Smooth muscle cell (in vitro differentiated cells): ENCODE measurements around the gene RAE1. TPM values are rescaled to one million over a fixed set of nuclear protein-coding genes. Genes with fewer than 3 reads are reported as not detected.

ENCODE experiments used
- DNase-seq: peaks from one replicate; lab custom pipeline; 2025; ENCODE audit not compliant: unreplicated experiment; lab: John Stamatoyannopoulos, UW
- H2AFZ ChIP-seq: fragments of 200-600 bp; sonication (generic); 2 replicates; pipeline ENCODE4 v1.6.0; 2016; ENCODE audit warnings: antibody characterized with exemption, low read depth, mild to moderate bottlenecking
- H3F3A ChIP-seq: fragments of 200-600 bp; sonication (generic); 2 replicates; pipeline ENCODE4 v1.6.0; 2017; ENCODE audit warnings: antibody characterized with exemption, low read depth
- H3K27ac ChIP-seq: fragments of 200-600 bp; sonication (generic); 2 replicates; pipeline ENCODE4 v1.5.1; 2016; ENCODE audit warnings: low read depth, mild to moderate bottlenecking
- H3K27me3 ChIP-seq: fragments of 200-600 bp; sonication (generic); 2 replicates; pipeline ENCODE4 v1.6.1; 2016; ENCODE audit warnings: low read depth, mild to moderate bottlenecking
- H3K36me3 ChIP-seq: fragments of 200-600 bp; sonication (generic); 2 replicates; pipeline ENCODE4 v1.5.1; 2016; ENCODE audit warnings: low read depth
- H3K4me1 ChIP-seq: fragments of 200-600 bp; sonication (generic); 2 replicates; pipeline ENCODE4 v1.5.1; 2016; ENCODE audit warnings: low read depth
- H3K4me2 ChIP-seq: fragments of 200-600 bp; sonication (generic); 2 replicates; pipeline ENCODE4 v1.6.0; 2016; ENCODE audit warnings: mild to moderate bottlenecking
- H3K4me3 ChIP-seq: fragments of 200-600 bp; sonication (generic); 2 replicates; pipeline ENCODE4 v1.5.1; 2016; ENCODE audit warnings: mild to moderate bottlenecking
- H3K79me2 ChIP-seq: fragments of 200-600 bp; sonication (generic); 2 replicates; pipeline ENCODE4 v1.6.0; 2016; ENCODE audit warnings: low read depth, mild to moderate bottlenecking
- H3K9ac ChIP-seq: fragments of 200-600 bp; sonication (generic); 2 replicates; pipeline ENCODE4 v1.6.0; 2016; ENCODE audit warnings: low read depth
- H3K9me3 ChIP-seq: fragments of 200-600 bp; sonication (generic); replicated peaks from 2 replicates; pipeline ENCODE4 v1.5.1; 2016; ENCODE audit warnings: low read depth
- H4K20me1 ChIP-seq: fragments of 200-600 bp; sonication (generic); 2 replicates; pipeline ENCODE4 v1.6.0; 2016; ENCODE audit warnings: low read depth
- WGBS: methylation state at CpG from one replicate; pipeline ENCODE4 v1.1.7; 2016; ENCODE audit warnings: low lambda C conversion rate; 5-methylcytosine and 5-hydroxymethylcytosine counted together
- polyA plus RNA-seq: library from polyadenylated mRNA; unstranded; fragments of >200 nt; fragmentation: Nextera tagmentation; extraction: Ambion mirVana; gene quantifications from 2 replicates; pipeline ENCODE4 v1.2.1, GENCODE V29; 2016
- total RNA-seq: library from RNA; depleted of rRNA; stranded (reverse); fragments of >200 nt; gene quantifications from 2 replicates; pipeline ENCODE4 v1.2.3, GENCODE V29; 2014
- TF ChIP-seq, protein P1 (sequence below): fragments of 200-600 bp; sonication (generic); IDR thresholded peaks from 2 replicates; pipeline ENCODE4 v1.5.1; 2017; ENCODE audit warnings: borderline replicate concordance, mild to moderate bottlenecking, antibody characterized with exemption; ENCODE audit not compliant: insufficient read depth, poor library complexity, severe bottlenecking

RAE1 gene
- total and polyA plus RNA-seq, 2 experiments from 2014 or later: 34.9 to 53.5 TPM

DNA sequence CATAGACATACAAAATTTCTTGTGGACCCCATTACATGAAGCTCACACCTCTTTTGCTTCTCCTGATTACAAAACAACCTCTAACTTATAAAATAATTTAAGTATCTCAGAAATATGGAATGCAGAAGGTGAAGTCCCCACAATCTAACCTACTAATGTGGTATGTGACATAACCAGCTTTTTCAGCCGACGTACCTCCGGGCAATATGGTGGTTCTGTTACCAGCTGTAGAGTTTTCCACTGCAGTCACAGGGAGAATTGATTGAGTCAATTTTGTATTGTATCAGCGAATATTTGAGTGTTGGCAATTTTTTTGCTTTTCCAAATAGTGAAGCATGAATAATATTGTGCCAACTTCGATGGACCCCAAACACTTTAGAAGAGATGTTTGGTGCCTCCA lies 37.1 kb upstream of the RAE1 start:
- DNase-seq: no peak
- no peak overlapping the region for H3K4me2 ChIP-seq
- no peaks in the 10 kb centered on the region for H3K9me3 ChIP-seq
- H3K36me3 ChIP-seq: no peaks in the 10 kb centered on the region
- H3K79me2 ChIP-seq: no peaks in the 10 kb centered on the region
- H4K20me1 ChIP-seq: no peaks in the 10 kb centered on the region
- no peak overlapping the region for H3K27ac ChIP-seq
- no peak overlapping the region for H3K4me3 ChIP-seq
- H3K9ac ChIP-seq: no peak overlapping the region
- WGBS: 94% methylated on average over 5 of the region's 5 CpGs
- H3K4me1 ChIP-seq: no peaks in the 10 kb centered on the region
- H3K27me3 ChIP-seq: no peaks in the 10 kb centered on the region
- TF ChIP-seq, protein P1, sequence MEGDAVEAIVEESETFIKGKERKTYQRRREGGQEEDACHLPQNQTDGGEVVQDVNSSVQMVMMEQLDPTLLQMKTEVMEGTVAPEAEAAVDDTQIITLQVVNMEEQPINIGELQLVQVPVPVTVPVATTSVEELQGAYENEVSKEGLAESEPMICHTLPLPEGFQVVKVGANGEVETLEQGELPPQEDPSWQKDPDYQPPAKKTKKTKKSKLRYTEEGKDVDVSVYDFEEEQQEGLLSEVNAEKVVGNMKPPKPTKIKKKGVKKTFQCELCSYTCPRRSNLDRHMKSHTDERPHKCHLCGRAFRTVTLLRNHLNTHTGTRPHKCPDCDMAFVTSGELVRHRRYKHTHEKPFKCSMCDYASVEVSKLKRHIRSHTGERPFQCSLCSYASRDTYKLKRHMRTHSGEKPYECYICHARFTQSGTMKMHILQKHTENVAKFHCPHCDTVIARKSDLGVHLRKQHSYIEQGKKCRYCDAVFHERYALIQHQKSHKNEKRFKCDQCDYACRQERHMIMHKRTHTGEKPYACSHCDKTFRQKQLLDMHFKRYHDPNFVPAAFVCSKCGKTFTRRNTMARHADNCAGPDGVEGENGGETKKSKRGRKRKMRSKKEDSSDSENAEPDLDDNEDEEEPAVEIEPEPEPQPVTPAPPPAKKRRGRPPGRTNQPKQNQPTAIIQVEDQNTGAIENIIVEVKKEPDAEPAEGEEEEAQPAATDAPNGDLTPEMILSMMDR: no peak
- no peak overlapping the region for H2AFZ ChIP-seq
- H3F3A ChIP-seq: no peaks in the 10 kb centered on the region

DNA sequence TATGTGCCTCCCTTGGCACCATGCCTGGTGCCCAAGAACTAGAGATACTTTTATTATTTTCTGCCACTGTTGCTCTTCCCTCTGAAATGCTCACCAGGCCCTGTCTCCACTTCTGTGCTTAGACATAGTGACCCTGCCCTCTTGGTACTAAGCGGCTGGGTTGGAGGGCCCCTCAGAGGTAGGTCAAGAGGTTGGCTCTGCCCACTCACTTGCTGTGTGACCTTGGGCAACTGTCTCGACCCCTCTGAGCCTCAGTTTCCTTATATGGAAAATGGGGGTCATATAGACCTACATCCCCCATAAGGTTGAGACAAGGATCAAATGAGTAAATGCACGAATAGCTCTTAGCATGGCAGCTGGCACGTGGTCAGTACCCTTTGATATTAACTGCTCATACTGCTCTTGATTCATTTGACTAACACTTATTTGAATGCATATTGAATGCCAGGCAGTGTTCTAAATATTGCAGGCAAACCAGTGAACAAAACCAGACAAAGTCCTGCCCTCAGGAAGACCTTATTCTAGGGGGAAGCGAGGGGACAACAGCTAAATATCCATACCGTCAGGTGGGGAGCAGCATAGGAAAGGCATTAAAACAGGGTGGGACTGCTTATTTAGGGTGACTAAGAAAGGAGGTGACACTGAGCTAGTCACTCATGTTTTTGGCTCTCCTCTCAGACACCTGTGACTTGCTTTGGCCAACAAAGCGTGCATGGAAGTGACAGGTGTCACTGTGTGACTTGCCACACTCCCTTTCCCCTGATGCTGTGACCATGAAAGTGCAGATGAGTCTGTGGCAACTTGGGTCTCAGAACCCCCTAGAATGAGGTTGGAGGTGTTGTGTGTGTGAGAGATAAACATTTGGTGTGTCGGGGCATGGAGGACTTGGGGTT lies 35.7 kb upstream of the RAE1 start:
- H3K9ac ChIP-seq: no peak overlapping the region
- H3K27ac ChIP-seq: no peak overlapping the region
- no peaks in the 10 kb centered on the region for H3K79me2 ChIP-seq
- H3F3A ChIP-seq: no peaks in the 10 kb centered on the region
- H3K27me3 ChIP-seq: no peaks in the 10 kb centered on the region
- no peaks in the 10 kb centered on the region for H3K4me1 ChIP-seq
- H3K9me3 ChIP-seq: no peaks in the 10 kb centered on the region
- H4K20me1 ChIP-seq: no peaks in the 10 kb centered on the region
- H3K36me3 ChIP-seq: no peaks in the 10 kb centered on the region
- TF ChIP-seq, protein P1: no peak
- H3K4me3 ChIP-seq: no peak overlapping the region
- DNase-seq: no peak
- 91% methylated on average over 8 of the region's 8 CpGs for WGBS
- H2AFZ ChIP-seq: no peak overlapping the region
- no peak overlapping the region for H3K4me2 ChIP-seq

DNA sequence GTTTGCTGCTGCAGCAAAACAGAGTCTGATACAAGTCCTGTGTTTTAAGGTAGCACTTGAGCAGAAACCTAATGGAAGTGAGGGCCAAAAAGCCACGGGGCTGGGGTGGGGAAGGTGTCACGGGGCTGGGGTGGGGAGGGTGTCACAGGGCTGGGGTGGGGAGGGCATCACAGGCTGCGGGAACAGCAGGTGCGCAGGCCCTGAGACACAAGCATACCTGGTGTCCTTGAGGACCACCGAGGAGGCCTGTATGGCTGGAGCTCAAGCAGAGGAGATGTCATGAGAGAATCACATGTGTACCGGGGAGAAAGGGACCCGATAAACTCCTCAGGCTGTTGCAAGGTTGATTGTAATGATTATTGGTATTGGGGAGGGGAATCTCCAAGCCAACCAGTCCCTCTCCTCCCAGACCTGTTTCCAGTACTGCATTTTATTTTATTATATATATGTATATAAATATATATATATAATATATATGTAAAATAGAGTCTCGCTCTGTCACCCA lies 35.0 kb upstream of the RAE1 start:
- Histone ChIP-seq H3K27ac (no peak overlapping the region), H3K27me3 (no peaks in the 10 kb centered on the region), H3K4me3 (no peak overlapping the region), H3K79me2 (no peaks in the 10 kb centered on the region), H3K4me1 (no peaks in the 10 kb centered on the region), H4K20me1 (no peaks in the 10 kb centered on the region), H3K9me3 (no peaks in the 10 kb centered on the region), H3K9ac (no peak overlapping the region), H3K36me3 (no peaks in the 10 kb centered on the region), H2AFZ (no peak overlapping the region), H3F3A (no peaks in the 10 kb centered on the region), H3K4me2 (no peak overlapping the region)
- DNase-seq: no peak
- 87% methylated on average over 7 of the region's 8 CpGs for WGBS
- TF ChIP-seq, protein P1: no peak
